SHP77 treated with DMSO at 0.1 percent for 48 hours (cell line): Measurements from ENCODE around the gene CBX4.

Source experiments
- DNase-seq: peaks from one replicate; lab custom pipeline; 2025; lab: John Stamatoyannopoulos, UW

The CBX4 gene

DNA sequence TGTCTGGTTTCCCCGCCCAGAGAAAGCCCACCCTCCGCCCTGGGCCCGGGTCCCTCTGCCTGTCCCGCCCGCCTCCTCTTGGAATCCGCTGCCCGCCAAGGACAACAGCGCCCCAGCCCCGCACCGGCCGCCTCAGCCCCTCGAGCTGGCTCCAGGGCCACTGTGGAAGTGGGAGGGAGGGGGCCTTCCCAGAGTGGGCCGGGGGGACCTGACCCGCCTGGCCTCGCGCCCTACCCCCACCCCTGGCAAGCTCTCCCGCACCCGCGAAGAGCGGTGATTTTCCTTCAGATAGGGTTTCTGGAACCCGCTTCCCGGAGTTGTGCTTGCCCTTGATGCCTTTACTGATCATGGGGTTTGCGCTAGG lies 40.1 kb downstream of the CBX4 start:
- DNase-seq = no peak

DNA sequence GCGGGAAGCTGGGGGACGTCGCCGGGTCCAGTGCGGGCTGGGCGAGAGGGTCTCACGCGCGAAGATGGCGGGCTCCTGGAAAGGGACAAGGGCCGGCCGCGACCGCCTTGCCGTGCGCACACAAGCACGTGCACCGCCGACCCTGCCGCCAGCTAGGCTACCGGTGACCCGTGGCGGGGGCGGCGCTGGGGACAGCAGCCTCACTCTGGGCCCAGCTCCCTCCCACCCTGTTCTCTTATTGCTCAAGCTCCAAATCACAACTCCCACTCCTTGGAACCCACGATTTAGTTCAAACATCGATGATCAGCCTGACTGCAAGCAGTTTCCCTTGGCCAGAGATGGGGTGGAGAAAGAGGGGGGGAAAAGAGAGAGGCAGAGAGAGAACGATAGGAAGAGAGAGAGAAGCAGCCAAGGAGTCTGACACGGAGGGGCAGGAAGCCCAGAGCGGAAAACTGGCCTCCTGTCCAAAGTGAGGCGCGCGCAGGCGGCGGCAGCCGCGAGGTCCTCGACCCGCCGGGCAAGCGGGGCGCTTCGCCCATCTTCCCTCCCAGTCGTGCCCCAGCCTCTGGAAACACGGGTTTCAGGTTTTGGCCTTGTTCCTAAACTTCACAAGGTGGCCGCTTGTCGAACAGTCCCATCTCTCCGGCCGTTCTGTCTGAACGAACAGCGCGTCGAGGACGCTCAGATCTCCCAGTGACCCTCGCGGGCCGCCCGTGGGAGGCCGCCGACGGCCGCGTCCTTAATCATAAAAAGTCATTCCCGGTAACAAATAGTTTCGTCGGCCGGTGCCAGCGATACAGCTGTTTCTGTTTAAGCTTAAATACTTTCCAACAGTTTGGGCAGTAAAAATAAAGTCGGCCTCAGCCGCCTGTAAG lies 40.7 kb downstream of the CBX4 start:
- DNase-seq = no peak

GRCh38 chr17:79797492-79798298 lies 41.5 kb downstream of the CBX4 start:
- no peak for DNase-seq

DNA sequence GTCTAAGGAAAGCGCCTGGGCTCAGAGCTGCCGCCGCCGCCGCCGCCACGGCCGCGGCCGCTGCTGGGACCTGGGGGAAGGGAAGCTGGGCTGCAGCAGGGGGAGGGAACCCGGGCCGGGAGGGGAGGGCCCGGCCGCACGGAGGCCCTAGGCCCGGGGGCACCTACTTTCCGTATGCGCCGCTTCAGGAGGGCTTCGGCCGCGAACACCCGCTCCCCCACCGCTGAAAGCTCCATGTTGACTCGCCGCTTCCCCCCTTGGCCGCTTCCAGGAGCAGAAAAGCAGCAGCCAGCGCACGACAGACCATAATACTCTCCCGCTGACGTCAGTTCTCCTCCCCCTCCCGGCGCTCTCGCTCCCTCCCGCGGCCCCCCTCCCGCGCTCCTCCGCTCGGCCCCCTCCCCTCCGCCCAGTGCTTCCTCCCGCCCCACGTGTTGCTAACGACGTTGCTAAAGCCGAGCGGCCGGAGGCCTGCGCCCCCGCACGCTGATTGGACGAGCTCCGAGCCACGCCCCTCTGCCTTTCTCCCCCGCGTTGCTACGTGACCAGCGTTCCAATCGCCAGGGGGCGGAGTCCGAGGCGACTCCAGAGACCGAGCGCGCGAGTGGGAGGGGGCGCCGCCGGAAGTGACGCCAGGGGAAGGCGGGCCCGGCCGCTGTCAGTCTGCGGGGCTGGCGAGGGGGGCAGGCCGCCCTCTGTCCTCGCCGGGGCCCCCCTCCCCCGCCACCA lies 42.3 kb downstream of the CBX4 start, which contains the start of gene CBX8:
Gene CBX8, minus strand, starts transcription at position 315 of the 729 bp plus-strand sequence. Its CDS starts 79 bp downstream, at position 236.
- peak; percentile 99 for DNase-seq

DNA sequence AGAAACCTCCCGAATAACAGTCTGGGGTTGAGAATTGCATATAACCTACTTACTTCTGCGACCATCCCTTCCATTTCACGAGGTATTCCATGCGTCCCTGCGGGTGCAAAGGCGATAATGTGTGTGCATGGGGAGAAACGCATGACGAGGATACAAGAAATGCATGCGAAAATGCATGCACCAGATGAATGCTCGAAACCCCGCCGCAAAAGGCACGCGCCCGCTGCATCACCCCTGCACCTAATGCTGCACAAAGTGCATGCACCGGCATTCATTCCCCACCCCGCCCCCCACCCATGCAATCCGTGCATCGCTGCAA lies 42.8 kb downstream of the CBX4 start:
- DNase-seq = no peak

- no peak for DNase-seq
These were observed 43.3 kb downstream of the CBX4 start for GRCh38 chr17:79795795-79796443.

DNA sequence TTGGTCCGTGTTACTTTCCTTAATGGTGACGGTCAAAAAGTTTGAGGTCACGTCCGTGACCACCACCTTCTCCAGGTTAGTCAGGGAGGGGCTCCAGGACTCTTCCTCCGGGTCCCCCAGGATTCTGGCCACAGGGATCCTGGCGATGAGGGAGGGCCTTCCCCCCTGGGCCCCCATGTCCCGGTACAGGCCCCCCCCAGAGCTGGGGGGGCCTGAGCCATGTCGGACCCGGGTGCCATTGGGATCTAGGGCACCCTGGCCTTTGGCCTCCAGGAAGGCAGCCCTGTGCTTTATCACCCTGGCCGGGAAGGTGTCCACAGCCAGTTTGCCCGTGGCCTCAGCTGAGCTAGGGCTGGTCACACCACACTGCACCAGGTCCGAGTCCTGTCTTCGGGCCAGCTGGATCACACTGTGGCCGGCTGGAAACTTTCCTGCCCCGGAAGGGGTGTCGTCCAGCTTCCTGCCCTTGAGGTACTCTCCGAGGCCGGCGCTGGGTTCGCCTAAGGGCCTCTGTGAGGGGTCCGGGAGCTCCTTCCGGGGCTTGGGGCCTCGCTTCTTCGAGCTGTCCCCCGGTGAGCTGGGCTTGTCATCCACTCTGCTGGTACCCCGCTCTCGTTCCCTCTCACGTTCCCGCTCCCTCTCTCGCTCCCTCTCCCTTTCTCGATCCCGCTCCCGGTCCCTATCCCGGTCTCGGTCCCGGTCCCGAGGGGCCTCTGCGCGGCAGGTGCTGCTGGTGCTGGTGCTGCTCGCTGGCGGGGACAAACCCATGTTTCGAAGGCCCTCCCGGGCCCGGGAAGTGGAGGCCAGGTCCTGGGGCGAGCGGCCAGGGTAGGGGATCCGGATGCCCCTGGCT lies 44.4 kb downstream of the CBX4 start:
- no peak for DNase-seq

DNA sequence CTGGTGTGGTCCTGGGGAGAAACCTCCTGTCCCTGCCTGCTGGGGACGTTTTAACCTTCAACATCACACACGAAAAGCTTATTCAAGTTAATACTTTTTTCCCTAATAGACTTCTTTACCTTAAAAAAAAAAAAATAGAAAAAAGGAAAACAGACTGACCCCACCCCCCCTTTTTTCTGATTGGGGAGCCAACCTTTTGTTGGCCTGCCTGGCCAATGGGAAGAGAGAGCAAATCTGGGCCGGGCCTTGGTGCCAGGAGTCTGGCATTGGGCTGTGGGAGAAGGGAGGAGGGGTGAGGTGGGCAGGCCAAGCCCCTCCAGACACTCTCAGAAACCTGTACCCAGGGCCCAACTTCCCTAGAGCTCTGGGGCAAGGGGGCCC lies 45.3 kb downstream of the CBX4 start:
- DNase-seq = no peak

DNA sequence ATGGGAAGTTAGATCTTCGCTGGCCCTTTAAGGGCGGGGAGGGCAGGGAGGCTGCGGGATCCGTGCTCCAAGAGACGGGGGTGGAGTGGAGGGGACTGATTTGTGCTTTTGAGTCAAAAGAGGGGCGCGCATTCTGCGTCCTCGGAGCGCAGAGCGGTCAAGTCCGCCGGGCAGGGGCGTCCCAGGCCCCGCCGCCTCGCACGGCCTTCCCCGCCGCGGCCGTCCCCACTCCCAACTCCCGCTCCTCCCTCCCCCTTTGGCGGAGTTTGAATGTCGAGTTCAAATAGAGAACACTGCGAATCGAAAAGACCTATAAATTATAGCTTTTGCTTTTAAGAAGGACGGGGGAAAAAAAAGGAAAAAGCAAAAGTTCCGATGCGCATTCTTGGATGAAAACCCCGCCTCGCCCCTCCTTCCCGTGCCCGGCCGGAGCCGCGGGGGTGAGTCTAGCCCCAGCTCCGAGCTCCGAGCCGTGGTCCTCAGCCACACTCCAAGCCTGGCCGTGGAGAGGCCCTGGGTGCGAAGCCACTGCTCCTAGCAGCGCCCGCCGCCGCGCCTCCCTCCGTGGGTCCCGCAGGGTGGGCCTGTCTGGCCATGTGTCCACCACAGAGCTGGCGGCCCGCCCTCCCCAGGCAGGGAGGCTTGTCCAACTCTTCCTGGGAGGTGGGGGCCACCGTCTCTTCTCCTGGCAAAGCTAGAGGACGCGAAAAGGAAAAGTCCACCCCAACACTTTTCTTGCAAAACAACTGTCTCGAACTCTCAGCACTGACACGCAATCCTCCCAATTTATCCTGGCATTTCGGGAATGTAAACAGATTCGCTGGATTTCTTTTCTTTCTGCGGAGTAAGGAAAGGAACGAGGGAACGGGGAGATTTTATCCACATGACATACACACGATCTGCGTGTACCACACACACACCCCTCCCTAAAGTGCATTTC lies 46.0 kb downstream of the CBX4 start:
- DNase-seq = no peak

GRCh38 chr17:79792341-79792871 lies 46.8 kb downstream of the CBX4 start:
- DNase-seq = no peak

- DNase-seq = no peak
These were observed 47.5 kb downstream of the CBX4 start for GRCh38 chr17:79791735-79792161.

- DNase-seq = no peak
These were observed 48.2 kb downstream of the CBX4 start for GRCh38 chr17:79790805-79791734.

- DNase-seq = no peak
These were observed 49.1 kb downstream of the CBX4 start for GRCh38 chr17:79789943-79790804.

DNA sequence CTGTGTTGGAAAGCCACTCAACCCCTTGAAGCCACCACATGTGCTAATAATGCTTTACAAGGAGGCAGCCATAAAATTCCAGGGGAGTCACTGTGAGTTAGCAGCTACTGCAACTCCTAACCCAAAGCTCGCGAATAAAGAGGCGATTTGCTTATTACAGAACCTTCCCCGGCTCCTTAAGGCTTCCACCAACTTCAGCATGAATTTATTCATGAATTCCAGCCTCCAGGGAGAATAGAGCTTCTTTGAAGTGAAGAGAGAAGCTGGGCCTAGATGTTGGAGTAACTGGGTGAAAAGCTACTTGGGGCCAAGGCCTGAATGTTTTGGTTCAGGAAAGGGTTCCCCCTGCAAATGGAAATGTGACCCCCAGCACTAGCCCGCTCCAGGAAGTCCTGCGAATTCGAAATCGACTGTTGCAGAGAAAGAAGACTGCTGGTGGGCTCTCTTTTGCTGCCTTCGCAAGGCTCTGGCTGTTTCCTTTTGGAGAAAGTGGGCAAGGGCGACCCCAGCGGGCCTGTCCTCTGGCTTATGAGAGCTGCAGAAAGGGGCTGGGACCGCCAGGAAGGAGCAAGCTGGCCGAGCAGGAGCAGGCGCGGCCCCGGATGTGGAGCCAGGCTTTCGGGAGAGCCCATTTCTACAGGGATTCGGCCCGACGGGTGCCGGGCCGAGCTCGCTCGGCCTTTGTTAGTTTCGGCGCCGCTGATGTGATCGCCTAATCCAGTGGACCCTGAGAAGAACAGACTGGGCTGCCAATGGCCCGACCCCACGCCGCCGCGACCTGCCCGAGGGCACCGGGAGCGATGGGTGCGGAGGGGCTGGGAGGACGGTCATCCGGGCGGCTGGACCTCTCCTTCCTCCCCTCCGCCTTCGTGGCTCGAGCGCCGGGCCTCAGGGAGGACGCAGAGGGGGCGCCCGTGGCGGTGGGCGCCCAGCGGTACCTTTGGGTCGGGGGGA lies 50.0 kb downstream of the CBX4 start:
- no peak for DNase-seq

DNA sequence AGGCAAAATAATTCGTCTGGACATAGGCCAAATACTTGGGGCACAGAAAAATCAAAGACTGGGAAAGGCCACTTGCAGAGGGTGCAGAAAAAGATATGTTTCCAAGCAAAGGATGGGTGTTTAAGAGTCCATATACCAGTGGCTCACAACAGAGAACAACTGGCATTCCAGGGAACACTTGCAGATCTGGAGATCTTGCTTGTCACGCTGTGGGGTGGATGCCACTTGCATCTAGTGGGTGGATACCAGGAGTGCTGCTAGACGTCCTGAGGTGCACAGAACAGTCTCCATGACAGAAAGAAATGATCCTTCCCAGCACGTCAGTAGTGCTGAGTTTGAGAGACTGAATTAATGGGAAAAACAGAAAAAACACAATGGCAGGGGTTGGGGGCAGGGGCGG lies 50.8 kb downstream of the CBX4 start:
- DNase-seq = no peak

- DNase-seq = no peak
These were observed 52.2 kb downstream of the CBX4 start for GRCh38 chr17:79786930-79787643.
